ENCODE data around the gene DCLK1.

- no peak for TF ChIP-seq CTCF (IDR thresholded peaks at IDR 0.05 in 8 of 11, conservative IDR thresholded peaks at IDR 0.05 in 3 of 11)
- TF ChIP-seq POLR2AphosphoS5 (IDR thresholded peaks at IDR 0.05) = no peak
- no peak for TF ChIP-seq POLR2A (IDR thresholded peaks at IDR 0.05)
Observed at GRCh38 chr13:35961002-35961401, 170.2 kb downstream of the DCLK1 start.

Measured in spleen (tissue), 7 donors.